Measurements from ENCODE around the gene TKT. TPM values are rescaled to one million over a fixed set of nuclear protein-coding genes. Genes with fewer than 3 reads are reported as not detected.

Gene TKT
- total and polyA plus RNA-seq, 2 of the 13 experiments (the other 11 are each of a cell fraction or from before 2014, with no cell fraction given) = 150 to 238 TPM

GRCh38 chr3:53218131-53218530 is 37.7 kb downstream of the TKT start:
- ChIA-PET CTCF (ENCODE audit: low intra/inter-chr PET ratio, low total read pairs) (no interaction called here), POLR2A (no interaction called here)
- Histone ChIP-seq H3K27me3 (ENCODE audit: control insufficient read depth in 1 of 2, insufficient read depth in 2 of 2, low read length in 2 of 2) (no peaks in the 10 kb centered on the region), H3K36me3 (replicated peaks in 1 of 2; ENCODE audit: control insufficient read depth in 1 of 2, insufficient read depth in 2 of 2, low read length in 2 of 2) (no peaks in the 10 kb centered on the region), H3K27ac (ENCODE audit: extremely low read length, insufficient read depth, low read length) (no peak overlapping the region), H3K79me2 (ENCODE audit: insufficient read depth, low read length) (no peaks in the 10 kb centered on the region), H2AFZ (ENCODE audit: low read length) (no peak overlapping the region), H3K9me3 (ENCODE audit: low read length) (no peaks in the 10 kb centered on the region), H3K9ac (ENCODE audit: insufficient read depth, low read depth, low read length) (no peak overlapping the region), H3K4me3 (replicated peaks in 1 of 3; ENCODE audit: insufficient read depth in 1 of 3, low read depth in 2 of 3, low read length in 3 of 3) (no peak overlapping the region), H3K4me2 (ENCODE audit: low read depth, low read length) (no peak overlapping the region), H4K20me1 (ENCODE audit: insufficient read depth, low read length) (no peaks in the 10 kb centered on the region), H3K4me1 (ENCODE audit: insufficient read depth, low read length) (peaks cover 26% of the 10 kb centered on the region)
- in situ Hi-C loops (cut with HindIII; ENCODE audit: extremely low pct_ligation_motif_present, low pct_unique_long_range_greater_than_20kb) (no loop called here), intact Hi-C loops (cut with micrococcal nuclease; ENCODE audit: unreplicated experiment) (no loop called here)
- BruUV-seq (replicated peaks) = no TSS peak
- no peak for FAIRE-seq
- no peak for TF ChIP-seq ZNF136 (CRISPR knock-in tag; IDR thresholded peaks at IDR 0.05; ENCODE audit: low read depth)
- no peak for TF ChIP-seq MBD4 (IDR thresholded peaks at IDR 0.05; ENCODE audit: borderline replicate concordance, low read length)
- TF ChIP-seq ZNF510 (CRISPR knock-in tag; IDR thresholded peaks at IDR 0.05; ENCODE audit: low read depth) = no peak
- no peak for TF ChIP-seq ZNF138 (CRISPR knock-in tag; IDR thresholded peaks at IDR 0.05; ENCODE audit: low read depth)
- TF ChIP-seq ZNF609 (CRISPR knock-in tag; IDR thresholded peaks at IDR 0.05; ENCODE audit: borderline replicate concordance) = no peak
- no peak for TF ChIP-seq FOXA1 (IDR thresholded peaks at IDR 0.05)
- no peak for TF ChIP-seq FOXA1 (CRISPR knock-in tag; IDR thresholded peaks at IDR 0.05)
- TF ChIP-seq ZSCAN29 (CRISPR knock-in tag; conservative IDR thresholded peaks at IDR 0.05) = no peak
- 41% methylated on average over 2 of the region's 2 CpGs for WGBS (ENCODE audit: low lambda C conversion rate)
- no peak for ATAC-seq
- no peak for DNase-seq (ENCODE audit: low spot score)
